Stimulated activated CD8-positive, alpha-beta memory T cell treated with anti-CD3 and anti-CD28 coated beads, Interleukin-7, amount 100 ng/mL, for 24 hours (primary cell): ENCODE data around the gene AVL9.
"Not testable (repeated sequence)": the region's sequence is repeated elsewhere in the genome, so short reads cannot be mapped to it uniquely, and the experiment has no call there.

ENCODE experiments used
- DNase-seq: peaks from one replicate; pipeline ENCODE4 v3.0.0-alpha.2; 2020; ENCODE audit warnings: low read depth

The AVL9 gene

GRCh38 chr7:32591938-32592337 is 96.6 kb downstream of the AVL9 start:
- no peak for DNase-seq

- DNase-seq = no peak
These were observed 97.4 kb downstream of the AVL9 start for GRCh38 chr7:32592701-32593100.

GRCh38 chr7:32594965-32595490 is 99.7 kb downstream of the AVL9 start:
- no peak for DNase-seq

- not testable (repeated sequence) for DNase-seq
These were observed 105.9 kb downstream of the AVL9 start for GRCh38 chr7:32601196-32601595.

- no peak for DNase-seq
These were observed 107.2 kb downstream of the AVL9 start for GRCh38 chr7:32602470-32602869.

- DNase-seq = not testable (repeated sequence)
These were observed 108.2 kb downstream of the AVL9 start for GRCh38 chr7:32603492-32603891.

- DNase-seq = not testable (repeated sequence)
These were observed 108.8 kb downstream of the AVL9 start for GRCh38 chr7:32604047-32604446.

GRCh38 chr7:32605032-32605431 is 109.7 kb downstream of the AVL9 start:
- no peak for DNase-seq

GRCh38 chr7:32609463-32609862 is 114.2 kb downstream of the AVL9 start:
- no peak for DNase-seq

GRCh38 chr7:32611201-32612099 is 116.2 kb downstream of the AVL9 start:
- DNase-seq = no peak

GRCh38 chr7:32616625-32617024 is 121.3 kb downstream of the AVL9 start:
- no peak for DNase-seq

- DNase-seq = no peak
These were observed 123.2 kb downstream of the AVL9 start for GRCh38 chr7:32618470-32618869.

- DNase-seq = no peak
These were observed 123.7 kb downstream of the AVL9 start for GRCh38 chr7:32618987-32619386.

- DNase-seq = not testable (repeated sequence)
These were observed 124.1 kb downstream of the AVL9 start for GRCh38 chr7:32619416-32619815.

GRCh38 chr7:32631021-32631420 is 135.7 kb downstream of the AVL9 start:
- DNase-seq = no peak

GRCh38 chr7:32631590-32632497 is 136.6 kb downstream of the AVL9 start:
- DNase-seq = not testable (repeated sequence)

- DNase-seq = not testable (repeated sequence)
These were observed 138.2 kb downstream of the AVL9 start for GRCh38 chr7:32633446-32633845.

- not testable (repeated sequence) for DNase-seq
These were observed 139.6 kb downstream of the AVL9 start for GRCh38 chr7:32634798-32635393.

GRCh38 chr7:32636725-32637462 is 141.6 kb downstream of the AVL9 start:
- not testable (repeated sequence) for DNase-seq

- DNase-seq = not testable (repeated sequence)
These were observed 142.3 kb downstream of the AVL9 start for GRCh38 chr7:32637611-32638010.
